Fibroblast of lung (primary cell): Measurements from ENCODE around the gene WNT7A.

Experiments
- CTCF ChIP-seq, 2 donors: IDR thresholded peaks in 1 of 2; conservative IDR thresholded peaks in 1 of 2; 1 replicate in 1 of 2; 2 replicates in 1 of 2; pipeline ENCODE4 v1.5.1; 2011 to 2012; ENCODE audit warnings: low read length in 2 of 2, control low read depth in 1 of 2, inconsistent platforms in 1 of 2, low read depth in 1 of 2, mild to moderate bottlenecking in 1 of 2
- EZH2 ChIP-seq: IDR thresholded peaks from 2 replicates; pipeline ENCODE4 v1.5.1; 2012; ENCODE audit warnings: low read length, control low read depth, mild to moderate bottlenecking; ENCODE audit errors: missing control alignments

- no peak for TF ChIP-seq EZH2
- no peak for TF ChIP-seq CTCF (conservative IDR thresholded peaks at IDR 0.05 in 1 of 2, IDR thresholded peaks at IDR 0.05 in 1 of 2; ENCODE audit: low read depth in 1 of 2, low read length in 2 of 2)
Observed at GRCh38 chr3:13892304-13892703, 12.4 kb upstream of the WNT7A start.
